Renal cortex interstitium (tissue), 11 donors: ENCODE measurements around the gene CROCC2. TPM values are rescaled to one million over a fixed set of nuclear protein-coding genes. Genes with fewer than 3 reads are reported as not detected.

ENCODE experiments used
- DNase-seq, 11 donors: peaks; one replicate each; pipeline ENCODE4 v3.0.0-alpha.2; 2013; ENCODE audit warnings: low read depth in 9 of 11, low spot score in 4 of 11; ENCODE audit errors: extremely low read depth in 1 of 11
- polyA plus RNA-seq, 3 donors: library from polyadenylated mRNA; unstranded; fragments of 120-200 nt; gene quantifications; one replicate each; pipeline ENCODE4 v1.2.1, GENCODE V29; 2013; ENCODE audit not compliant: insufficient read length in 3 of 3

The CROCC2 gene
- polyA plus RNA-seq, 3 donors, result 0.05 to 0.07 (median 0.06) TPM

GRCh38 chr2:240900141-240900860 is 5.8 kb upstream of the CROCC2 start:
- DNase-seq, result no peak

- no peak for DNase-seq
Measured at GRCh38 chr2:240901986-240902614, 4.0 kb upstream of the CROCC2 start.

GRCh38 chr2:240902615-240903041 is 3.5 kb upstream of the CROCC2 start:
- no peak for DNase-seq

- DNase-seq, result no peak
Measured at GRCh38 chr2:240903191-240904060, 2.7 kb upstream of the CROCC2 start.

- no peak for DNase-seq
Measured at GRCh38 chr2:240904216-240905175, 1.6 kb upstream of the CROCC2 start.

GRCh38 chr2:240905176-240905781 is 857 bp upstream of the CROCC2 start:
- no peak for DNase-seq

- no peak for DNase-seq
Measured at GRCh38 chr2:240906911-240907590, 915 bp downstream of the CROCC2 start.

- DNase-seq, result no peak
Measured at GRCh38 chr2:240909216-240909974, 3.3 kb downstream of the CROCC2 start.

- DNase-seq, result no peak
Measured at GRCh38 chr2:240911641-240912265, 5.6 kb downstream of the CROCC2 start.

- no peak for DNase-seq
Measured at GRCh38 chr2:240912878-240913809, 7.0 kb downstream of the CROCC2 start.

- DNase-seq, result peak in 4 of 11 donors; percentile 48 to 67 (median 58)
Measured at GRCh38 chr2:240913810-240914644, 7.9 kb downstream of the CROCC2 start.

GRCh38 chr2:240914645-240915525 is 8.7 kb downstream of the CROCC2 start:
- DNase-seq, result no peak

- DNase-seq, result no peak
Measured at GRCh38 chr2:240915526-240916341, 9.6 kb downstream of the CROCC2 start.
